ENCODE data around the gene MACIR.

DNA sequence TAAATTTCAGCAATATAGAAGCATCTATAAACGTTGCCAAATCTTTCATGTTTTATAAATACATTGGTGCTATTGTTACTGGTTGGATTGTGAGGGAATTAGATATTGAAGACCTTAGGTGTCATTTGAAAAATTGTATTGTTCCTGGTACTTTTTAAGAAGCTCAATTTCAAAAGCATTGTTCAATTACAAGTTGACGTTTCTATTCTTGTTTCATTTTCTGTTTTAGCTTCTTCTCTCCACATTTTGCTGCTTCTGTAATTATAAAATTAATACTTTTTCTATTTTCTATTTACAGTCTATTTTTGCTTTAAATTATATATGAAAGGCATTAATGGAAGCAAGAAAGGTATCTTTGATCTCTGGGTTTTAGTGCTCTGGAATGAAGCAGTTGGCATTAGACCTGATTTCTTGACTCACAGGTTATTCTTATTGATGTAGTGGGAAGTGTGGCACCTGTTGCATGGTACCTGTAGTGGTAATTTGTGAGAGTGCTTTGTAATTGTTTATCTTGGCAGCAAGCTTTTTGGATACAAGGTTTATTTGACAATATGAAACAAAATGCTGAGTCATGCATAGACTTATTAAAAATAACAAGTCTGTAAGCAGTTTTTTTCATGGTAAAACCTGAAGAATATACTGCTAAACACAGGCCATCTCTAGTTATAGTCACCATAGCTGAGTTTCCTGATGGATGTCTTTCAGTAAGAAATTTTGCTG lies 13.2 kb downstream of the MACIR start:
- TF ChIP-seq, protein P1, sequence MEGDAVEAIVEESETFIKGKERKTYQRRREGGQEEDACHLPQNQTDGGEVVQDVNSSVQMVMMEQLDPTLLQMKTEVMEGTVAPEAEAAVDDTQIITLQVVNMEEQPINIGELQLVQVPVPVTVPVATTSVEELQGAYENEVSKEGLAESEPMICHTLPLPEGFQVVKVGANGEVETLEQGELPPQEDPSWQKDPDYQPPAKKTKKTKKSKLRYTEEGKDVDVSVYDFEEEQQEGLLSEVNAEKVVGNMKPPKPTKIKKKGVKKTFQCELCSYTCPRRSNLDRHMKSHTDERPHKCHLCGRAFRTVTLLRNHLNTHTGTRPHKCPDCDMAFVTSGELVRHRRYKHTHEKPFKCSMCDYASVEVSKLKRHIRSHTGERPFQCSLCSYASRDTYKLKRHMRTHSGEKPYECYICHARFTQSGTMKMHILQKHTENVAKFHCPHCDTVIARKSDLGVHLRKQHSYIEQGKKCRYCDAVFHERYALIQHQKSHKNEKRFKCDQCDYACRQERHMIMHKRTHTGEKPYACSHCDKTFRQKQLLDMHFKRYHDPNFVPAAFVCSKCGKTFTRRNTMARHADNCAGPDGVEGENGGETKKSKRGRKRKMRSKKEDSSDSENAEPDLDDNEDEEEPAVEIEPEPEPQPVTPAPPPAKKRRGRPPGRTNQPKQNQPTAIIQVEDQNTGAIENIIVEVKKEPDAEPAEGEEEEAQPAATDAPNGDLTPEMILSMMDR (IDR thresholded peaks at IDR 0.05), result no peak
- no peak for TF ChIP-seq POLR2A (IDR thresholded peaks at IDR 0.05)

Measured in adrenal gland (tissue), 5 donors.